ENCODE results near the gene PLCB2.
A peak's percentile ranks its signal among the peaks of the same experiment; 100 is the strongest.

The PLCB2 gene

GRCh38 chr15:40325188-40325587, 17.5 kb upstream of the PLCB2 start:
- H3K4me1 ChIP-seq (ENCODE audit: control insufficient read depth, insufficient read depth, low read length): peaks cover 12% of the 10 kb centered on the region
- H3K27ac ChIP-seq (ENCODE audit: low read length): no peak overlapping the region
- no peaks in the 10 kb centered on the region for H3K36me3 ChIP-seq (ENCODE audit: control insufficient read depth, insufficient read depth, low read length)
- WGBS (ENCODE audit: insufficient coverage, insufficient read length): no CpG with 5 or more reads among the region's 2 CpGs
- peaks cover 2% of the 10 kb centered on the region for H3K27me3 ChIP-seq (ENCODE audit: control insufficient read depth, insufficient read depth, low read length)
- no peak for DNase-seq (ENCODE audit: low read depth, low spot score)
- no peaks in the 10 kb centered on the region for H3K9me3 ChIP-seq (ENCODE audit: control insufficient read depth, insufficient read depth, low read length)
- no peak overlapping the region; the same call in 1 of the 2 replicates for H3K4me3 ChIP-seq (ENCODE audit: low read length)

GRCh38 chr15:40323953-40324937, 16.5 kb upstream of the PLCB2 start:
- Histone ChIP-seq H3K4me1 (ENCODE audit: control insufficient read depth, insufficient read depth, low read length) (peaks cover 12% of the 10 kb centered on the region), H3K4me3 (ENCODE audit: low read length) (peak overlapping the region; percentile 66), H3K36me3 (ENCODE audit: control insufficient read depth, insufficient read depth, low read length) (no peaks in the 10 kb centered on the region), H3K9me3 (ENCODE audit: control insufficient read depth, insufficient read depth, low read length) (no peaks in the 10 kb centered on the region), H3K27me3 (ENCODE audit: control insufficient read depth, insufficient read depth, low read length) (peaks cover 2% of the 10 kb centered on the region), H3K27ac (ENCODE audit: low read length) (no peak overlapping the region)
- WGBS (ENCODE audit: insufficient coverage, insufficient read length): no CpG with 5 or more reads among the region's 101 CpGs
- no peak for DNase-seq (ENCODE audit: low read depth, low spot score)

- H3K36me3 ChIP-seq (ENCODE audit: control insufficient read depth, insufficient read depth, low read length): no peaks in the 10 kb centered on the region
- H3K9me3 ChIP-seq (ENCODE audit: control insufficient read depth, insufficient read depth, low read length): no peaks in the 10 kb centered on the region
- no CpG with 5 or more reads among the region's 103 CpGs for WGBS (ENCODE audit: insufficient coverage, insufficient read length)
- peak within 1 kb of the TSS; percentile 66 for H3K4me3 ChIP-seq (ENCODE audit: low read length)
- no peak within 1 kb of the TSS for H3K27ac ChIP-seq (ENCODE audit: low read length)
- H3K4me1 ChIP-seq (ENCODE audit: control insufficient read depth, insufficient read depth, low read length): peaks cover 8% of the 10 kb centered on the region
- DNase-seq (ENCODE audit: low read depth, low spot score): peak; percentile 93
- peaks cover 2% of the 10 kb centered on the region for H3K27me3 ChIP-seq (ENCODE audit: control insufficient read depth, insufficient read depth, low read length)
These were observed 15.7 kb upstream of the PLCB2 start, which contains the start of gene INAFM2 for GRCh38 chr15:40323239-40323952. Gene INAFM2 (plus strand): TSS chr15:40323692. CDS start chr15:40324056, 364 bp downstream.

- Histone ChIP-seq H3K27ac (ENCODE audit: low read length) (no peak overlapping the region), H3K27me3 (ENCODE audit: control insufficient read depth, insufficient read depth, low read length) (peaks cover 2% of the 10 kb centered on the region), H3K36me3 (ENCODE audit: control insufficient read depth, insufficient read depth, low read length) (no peaks in the 10 kb centered on the region), H3K4me1 (ENCODE audit: control insufficient read depth, insufficient read depth, low read length) (peaks cover 7% of the 10 kb centered on the region; the same call in 1 of the 2 replicates), H3K9me3 (ENCODE audit: control insufficient read depth, insufficient read depth, low read length) (no peaks in the 10 kb centered on the region), H3K4me3 (ENCODE audit: low read length) (peak overlapping the region; percentile 23; the same call in 1 of the 2 replicates)
- WGBS (ENCODE audit: insufficient coverage, insufficient read length): no CpG with 5 or more reads among the region's 26 CpGs
- no peak for DNase-seq (ENCODE audit: low read depth, low spot score)
These were observed 14.9 kb upstream of the PLCB2 start for GRCh38 chr15:40322531-40323238.

GRCh38 chr15:40320931-40321371, 13.2 kb upstream of the PLCB2 start:
- Histone ChIP-seq H3K27me3 (ENCODE audit: control insufficient read depth, insufficient read depth, low read length) (peaks cover 2% of the 10 kb centered on the region), H3K4me1 (ENCODE audit: control insufficient read depth, insufficient read depth, low read length) (peaks cover 4% of the 10 kb centered on the region; the same call in 1 of the 2 replicates), H3K9me3 (ENCODE audit: control insufficient read depth, insufficient read depth, low read length) (no peaks in the 10 kb centered on the region), H3K4me3 (ENCODE audit: low read length) (no peak overlapping the region), H3K27ac (ENCODE audit: low read length) (no peak overlapping the region), H3K36me3 (ENCODE audit: control insufficient read depth, insufficient read depth, low read length) (no peaks in the 10 kb centered on the region)
- WGBS (ENCODE audit: insufficient coverage, insufficient read length): no CpG with 5 or more reads among the region's 2 CpGs
- no peak for DNase-seq (ENCODE audit: low read depth, low spot score)

- H3K36me3 ChIP-seq (ENCODE audit: control insufficient read depth, insufficient read depth, low read length): no peaks in the 10 kb centered on the region
- H3K9me3 ChIP-seq (ENCODE audit: control insufficient read depth, insufficient read depth, low read length): no peaks in the 10 kb centered on the region
- H3K27ac ChIP-seq (ENCODE audit: low read length): no peak overlapping the region
- DNase-seq (ENCODE audit: low read depth, low spot score): no peak
- no CpG with 5 or more reads among the region's 1 CpG for WGBS (ENCODE audit: insufficient coverage, insufficient read length)
- peaks cover 2% of the 10 kb centered on the region for H3K27me3 ChIP-seq (ENCODE audit: control insufficient read depth, insufficient read depth, low read length)
- peaks cover 4% of the 10 kb centered on the region; the same call in 1 of the 2 replicates for H3K4me1 ChIP-seq (ENCODE audit: control insufficient read depth, insufficient read depth, low read length)
- H3K4me3 ChIP-seq (ENCODE audit: low read length): no peak overlapping the region
These were observed 12.7 kb upstream of the PLCB2 start for GRCh38 chr15:40320409-40320808.

GRCh38 chr15:40317580-40317979, 9.8 kb upstream of the PLCB2 start:
- Histone ChIP-seq H3K9me3 (ENCODE audit: control insufficient read depth, insufficient read depth, low read length) (no peaks in the 10 kb centered on the region), H3K27me3 (ENCODE audit: control insufficient read depth, insufficient read depth, low read length) (peaks cover 2% of the 10 kb centered on the region), H3K36me3 (ENCODE audit: control insufficient read depth, insufficient read depth, low read length) (no peaks in the 10 kb centered on the region), H3K4me1 (ENCODE audit: control insufficient read depth, insufficient read depth, low read length) (peaks cover 4% of the 10 kb centered on the region; the same call in 1 of the 2 replicates), H3K4me3 (ENCODE audit: low read length) (no peak overlapping the region), H3K27ac (ENCODE audit: low read length) (no peak overlapping the region)
- no CpG with 5 or more reads among the region's 4 CpGs for WGBS (ENCODE audit: insufficient coverage, insufficient read length)
- no peak for DNase-seq (ENCODE audit: low read depth, low spot score)

- Histone ChIP-seq H3K4me3 (ENCODE audit: low read length) (no peak overlapping the region), H3K4me1 (ENCODE audit: control insufficient read depth, insufficient read depth, low read length) (no peaks in the 10 kb centered on the region), H3K27ac (ENCODE audit: low read length) (no peak overlapping the region), H3K9me3 (ENCODE audit: control insufficient read depth, insufficient read depth, low read length) (no peaks in the 10 kb centered on the region), H3K27me3 (ENCODE audit: control insufficient read depth, insufficient read depth, low read length) (no peaks in the 10 kb centered on the region), H3K36me3 (ENCODE audit: control insufficient read depth, insufficient read depth, low read length) (no peaks in the 10 kb centered on the region)
- DNase-seq (ENCODE audit: low read depth, low spot score): no peak
- WGBS (ENCODE audit: insufficient coverage, insufficient read length): no CpG with 5 or more reads among the region's 3 CpGs
These were observed 9.2 kb upstream of the PLCB2 start for GRCh38 chr15:40316931-40317330.

- H3K9me3 ChIP-seq (ENCODE audit: control insufficient read depth, insufficient read depth, low read length): no peaks in the 10 kb centered on the region
- WGBS (ENCODE audit: insufficient coverage, insufficient read length): no CpG with 5 or more reads among the region's 4 CpGs
- H3K4me1 ChIP-seq (ENCODE audit: control insufficient read depth, insufficient read depth, low read length): no peaks in the 10 kb centered on the region
- no peak for DNase-seq (ENCODE audit: low read depth, low spot score)
- no peaks in the 10 kb centered on the region for H3K27me3 ChIP-seq (ENCODE audit: control insufficient read depth, insufficient read depth, low read length)
- H3K4me3 ChIP-seq (ENCODE audit: low read length): no peak overlapping the region
- H3K27ac ChIP-seq (ENCODE audit: low read length): no peak overlapping the region
- no peaks in the 10 kb centered on the region for H3K36me3 ChIP-seq (ENCODE audit: control insufficient read depth, insufficient read depth, low read length)
These were observed 7.1 kb upstream of the PLCB2 start for GRCh38 chr15:40314723-40315276.

All from iPS DF 6.9 (cell line).